Motor neuron (in vitro differentiated cells): ENCODE measurements around the gene BAZ1B. TPM values are rescaled to one million over a fixed set of nuclear protein-coding genes. Genes with fewer than 3 reads are reported as not detected.
"Not testable (repeated sequence)": the region's sequence is repeated elsewhere in the genome, so short reads cannot be mapped to it uniquely, and the experiment has no call there.

ENCODE experiments used
- ATAC-seq, 8 experiments: fragments of 200-7000 bp; cut with Tn5 transposase; replicated peaks in 6 of 8; 2 replicates each; pipeline ENCODE4 v1.8.0; 2021; ENCODE audit warnings: mild to moderate bottlenecking in 8 of 8, moderate library complexity in 8 of 8
- H3K27ac ChIP-seq, 2 donors: fragments of 250-450 bp; sonication (Bioruptor Pico); 2 replicates each; pipeline ENCODE4 v1.9.0; 2021; ENCODE audit warnings: antibody characterized with exemption in 2 of 2, mild to moderate bottlenecking in 2 of 2, moderate library complexity in 1 of 2
- H3K4me1 ChIP-seq, 2 donors: fragments of 250-450 bp; sonication (Bioruptor Pico); replicated peaks in 1 of 2; 2 replicates each; pipeline ENCODE4 v1.6.1; 2021; ENCODE audit warnings: antibody characterized with exemption in 2 of 2, mild to moderate bottlenecking in 2 of 2, moderate library complexity in 1 of 2
- H3K4me3 ChIP-seq, 5 donors: fragments of 250-450 bp; sonication (Bioruptor Pico); 2 replicates each; pipeline ENCODE4 v1.9.0; 2021; ENCODE audit warnings: antibody characterized with exemption in 5 of 5, mild to moderate bottlenecking in 5 of 5, moderate library complexity in 4 of 5
- WGBS, 10 experiments: fragments of 450-650 bp; shearing (Covaris generic); methylation state at CpG; one replicate each; pipeline ENCODE4 v1.0.0; 2022; 5-methylcytosine and 5-hydroxymethylcytosine counted together
- in situ Hi-C, 9 experiments: fragments of 400-800 bp; cut with MboI; loops; one replicate each; pipeline ENCODE4 v1.15.0; 2021; ENCODE audit warnings: low sequenced_read_pairs in 9 of 9, low pct_unique_long_range_greater_than_20kb in 2 of 9; ENCODE audit not compliant: unreplicated experiment in 9 of 9
- total RNA-seq, 8 experiments: library from RNA; unstranded; fragments of 300-600 nt; gene quantifications; 2 replicates each; pipeline versions ENCODE4 v1.2.3 to v1.2.4, GENCODE V29; 2022

Gene BAZ1B
- total RNA-seq, 8 experiments from 2014 or later: 44.7 to 98.2 (median 53.2) TPM

- Histone ChIP-seq H3K4me1 (peaks cover 26 to 43% of the 10 kb centered on the region in 2 donors), H3K27ac (peak overlapping the region; percentile 5 to 82), H3K4me3 (no peak overlapping the region)
- WGBS, 10 experiments: 40 to 100% (median 88%) methylated on average over 1 to 8 of the region's 11 CpGs; no CpG with 5 or more reads in 5 of the 10 experiments
- no peak for ATAC-seq
- in situ Hi-C loops: no loop called here
Measured at GRCh38 chr7:73424489-73424885, 97.6 kb downstream of the BAZ1B start.

- peak; percentile 45 to 70 (median 58) for ATAC-seq
- Histone ChIP-seq H3K27ac (peak overlapping the region; percentile 5 to 82), H3K4me1 (peaks cover 21 to 38% of the 10 kb centered on the region in 2 donors), H3K4me3 (no peak overlapping the region)
- in situ Hi-C loops: no loop called here
- WGBS, 10 experiments: 5 to 40% (median 17%) methylated on average over 1 to 8 of the region's 52 CpGs; no CpG with 5 or more reads in 7 of the 10 experiments
Measured at GRCh38 chr7:73423519-73424488, 98.3 kb downstream of the BAZ1B start.

GRCh38 chr7:73420610-73421009, 101.5 kb downstream of the BAZ1B start:
- WGBS, 10 experiments: 17 to 100% (median 87%) methylated on average over 1 to 7 of the region's 8 CpGs; no CpG with 5 or more reads in 1 of the 10 experiments
- ATAC-seq: peak in 6 of 8 experiments; percentile 4 to 15 (median 11)
- peak overlapping the region in 1 of 2 donors; percentile 45 for H3K27ac ChIP-seq
- in situ Hi-C loops, H3K4me3 ChIP-seq: not testable (repeated sequence)
- H3K4me1 ChIP-seq: peaks cover 11 to 25% of the 10 kb centered on the region in 2 donors

GRCh38 chr7:73420016-73420415, 102.1 kb downstream of the BAZ1B start:
- in situ Hi-C loops, H3K4me3 ChIP-seq: not testable (repeated sequence)
- ATAC-seq: peak; percentile 63 to 86 (median 74)
- 0 to 100% (median 21%) methylated on average over 1 to 4 of the region's 8 CpGs; no CpG with 5 or more reads in 6 of the 10 experiments for WGBS, 10 experiments
- peaks cover 11 to 25% of the 10 kb centered on the region in 2 donors for H3K4me1 ChIP-seq
- H3K27ac ChIP-seq: peak overlapping the region in 1 of 2 donors; percentile 45

- Histone ChIP-seq H3K27ac (no peak overlapping the region), H3K4me1 (peaks cover 0 to 8% of the 10 kb centered on the region in 2 donors), H3K4me3 (no peak overlapping the region)
- in situ Hi-C loops: no loop called here
- 29 to 93% (median 80%) methylated on average over 2 to 5 of the region's 8 CpGs; no CpG with 5 or more reads in 3 of the 10 experiments for WGBS, 10 experiments
- peak in 4 of 8 experiments; percentile 20 to 31 (median 26) for ATAC-seq
Measured at GRCh38 chr7:73418113-73418703, 103.9 kb downstream of the BAZ1B start.

- H3K4me3 ChIP-seq, in situ Hi-C loops, H3K4me1 ChIP-seq, H3K27ac ChIP-seq: not testable (repeated sequence)
- peak in 6 of 8 experiments; percentile 42 to 74 (median 63) for ATAC-seq
- no CpG with 5 or more reads among the region's 15 CpGs for WGBS, 10 experiments
Measured at GRCh38 chr7:73410541-73411131, 111.5 kb downstream of the BAZ1B start.

- 100% methylated on average over 1 of the region's 3 CpGs; no CpG with 5 or more reads in 8 of the 10 experiments for WGBS, 10 experiments
- in situ Hi-C loops: not testable (repeated sequence)
- ATAC-seq: peak in 3 of 8 experiments; percentile 10 to 15 (median 12)
Measured at GRCh38 chr7:73404860-73405259, 117.2 kb downstream of the BAZ1B start.

GRCh38 chr7:73399185-73400050, 122.7 kb downstream of the BAZ1B start:
- H3K4me1 ChIP-seq: peaks cover 14 to 15% of the 10 kb centered on the region in 2 donors
- WGBS, 10 experiments: 19 to 84% (median 44%) methylated on average over 1 to 14 of the region's 19 CpGs; no CpG with 5 or more reads in 2 of the 10 experiments
- H3K27ac ChIP-seq, in situ Hi-C loops: not testable (repeated sequence)
- peak overlapping the region in 3 of 5 donors; percentile 14 to 24 (median 18) for H3K4me3 ChIP-seq
- ATAC-seq: peak in 6 of 8 experiments; percentile 8 to 61 (median 39)

More at GRCh38 chr7:73404860-73405259, 117.2 kb downstream of the BAZ1B start:
- not testable (repeated sequence) for H3K4me1 ChIP-seq, H3K4me3 ChIP-seq, H3K27ac ChIP-seq

- peak in 5 of 8 experiments; percentile 78 to 85 (median 81) for ATAC-seq
- WGBS, 10 experiments: 14 to 60% (median 52%) methylated on average over 1 to 6 of the region's 14 CpGs; no CpG with 5 or more reads in 6 of the 10 experiments
- Histone ChIP-seq H3K4me3 (peak overlapping the region; percentile 25 to 40 (median 32)), H3K27ac (peak overlapping the region; percentile 42 to 49), H3K4me1 (peaks cover 14 to 15% of the 10 kb centered on the region in 2 donors)
- in situ Hi-C loops: no loop called here
Measured at GRCh38 chr7:73397521-73398281, 124.4 kb downstream of the BAZ1B start.

- WGBS, 10 experiments: 45 to 100% (median 79%) methylated on average over 1 to 8 of the region's 21 CpGs
- Histone ChIP-seq H3K4me3 (no peak overlapping the region), H3K4me1 (peaks cover 14 to 15% of the 10 kb centered on the region in 2 donors), H3K27ac (no peak overlapping the region)
- no peak for ATAC-seq
- in situ Hi-C loops: no loop called here
Measured at GRCh38 chr7:73395538-73396503, 126.3 kb downstream of the BAZ1B start.
